Measurements from ENCODE around the gene ATP6V0D1.

Gene ATP6V0D1

GRCh38 chr16:67395458-67396158, 85.3 kb downstream of the ATP6V0D1 start:
- TF ChIP-seq CTCF (conservative IDR thresholded peaks at IDR 0.05) (no peak), ZFX (IDR thresholded peaks at IDR 0.05) (no peak)
- no peak overlapping the region for H3K27ac ChIP-seq

GRCh38 chr16:67395105-67395457, 85.9 kb downstream of the ATP6V0D1 start:
- H3K27ac ChIP-seq = no peak overlapping the region
- TF ChIP-seq CTCF (conservative IDR thresholded peaks at IDR 0.05) (no peak), ZFX (IDR thresholded peaks at IDR 0.05) (no peak)

- TF ChIP-seq ZFX (IDR thresholded peaks at IDR 0.05) = no peak
- no peak for TF ChIP-seq CTCF (conservative IDR thresholded peaks at IDR 0.05)
- no peak overlapping the region for H3K27ac ChIP-seq
Observed at GRCh38 chr16:67394155-67395104, 86.5 kb downstream of the ATP6V0D1 start.

- TF ChIP-seq CTCF (conservative IDR thresholded peaks at IDR 0.05) (no peak), ZFX (IDR thresholded peaks at IDR 0.05) (no peak)
- no peak overlapping the region for H3K27ac ChIP-seq
Observed at GRCh38 chr16:67393788-67394154, 87.2 kb downstream of the ATP6V0D1 start.

- H3K27ac ChIP-seq = no peak within 1 kb of the TSS
- no peak for TF ChIP-seq CTCF (conservative IDR thresholded peaks at IDR 0.05)
- TF ChIP-seq ZFX (IDR thresholded peaks at IDR 0.05) = no peak
Observed at GRCh38 chr16:67393111-67393787, 87.7 kb downstream of the ATP6V0D1 start, which contains the start of gene TPPP3. TPPP3 (minus strand) TSS chr16:67393498; CDS start chr16:67391111, 2,387 bp downstream.

GRCh38 chr16:67392301-67393059, 88.5 kb downstream of the ATP6V0D1 start:
- no peak overlapping the region for H3K27ac ChIP-seq
- TF ChIP-seq ZFX (IDR thresholded peaks at IDR 0.05) (no peak), CTCF (conservative IDR thresholded peaks at IDR 0.05) (no peak)
